ENCODE data around the gene TNFRSF17. TPM values are rescaled to one million over a fixed set of nuclear protein-coding genes. Genes with fewer than 3 reads are reported as not detected.
"Not testable (repeated sequence)": the region's sequence is repeated elsewhere in the genome, so short reads cannot be mapped to it uniquely, and the experiment has no call there.

The TNFRSF17 gene
- total and polyA plus RNA-seq, 2 of the 8 experiments (the other 6 are each of a cell fraction or from before 2014, with no cell fraction given): not detected

- TF ChIP-seq ATF3 (IDR thresholded peaks at IDR 0.05; ENCODE audit: insufficient read depth, low read depth, low read length): no peak
Measured at GRCh38 chr16:11950388-11950787, 14.6 kb upstream of the TNFRSF17 start (continued).

- H3K79me2 ChIP-seq (ENCODE audit: control insufficient read depth in 1 of 2, insufficient read depth in 2 of 2, low read length in 2 of 2); H3K27ac ChIP-seq (ENCODE audit: low read depth, low read length); H3K4me3 ChIP-seq (ENCODE audit: extremely low read depth in 1 of 4, insufficient read depth in 2 of 4, low read depth in 3 of 4, low read length in 4 of 4); H3K4me2 ChIP-seq (ENCODE audit: insufficient read depth in 1 of 2, low read depth in 2 of 2, low read length in 2 of 2); FAIRE-seq; H4K20me1 ChIP-seq (replicated peaks in 1 of 2; ENCODE audit: control insufficient read depth in 1 of 2, insufficient read depth in 2 of 2, low read length in 2 of 2); H2BK5ac ChIP-seq (ENCODE audit: low read depth, low read length); H3K18ac ChIP-seq (ENCODE audit: extremely low read depth, low read length); H2BK15ac ChIP-seq (ENCODE audit: low read length); H2BK120ac ChIP-seq (replicated peaks; ENCODE audit: low read depth, low read length); H3K79me1 ChIP-seq (ENCODE audit: low read depth, low read length); H2BK12ac ChIP-seq (ENCODE audit: low read depth, low read length); H2AFZ ChIP-seq (ENCODE audit: low read length); H3K4ac ChIP-seq (replicated peaks; ENCODE audit: insufficient read length, low read depth, low read length); H3K36me3 ChIP-seq (ENCODE audit: control insufficient read depth in 2 of 4, insufficient read depth in 4 of 4, low read length in 3 of 4); POLR2A ChIA-PET (ENCODE audit: partially characterized antibody); H4K91ac ChIP-seq (replicated peaks; ENCODE audit: insufficient read length, low read length); DNase-seq (ENCODE audit: low read depth in 1 of 2, low spot score in 2 of 2); H3K23ac ChIP-seq (ENCODE audit: insufficient read length); H4K5ac ChIP-seq (ENCODE audit: insufficient read length, low read depth, low read length); H3K14ac ChIP-seq (ENCODE audit: insufficient read length); H3K23me2 ChIP-seq (ENCODE audit: low read depth, low read length); H4K8ac ChIP-seq (ENCODE audit: extremely low read depth, insufficient read depth, low read length); H3K27me3 ChIP-seq (replicated peaks in 1 of 4; ENCODE audit: control insufficient read depth in 3 of 4, extremely low read depth in 1 of 4, insufficient read depth in 3 of 4, low read length in 3 of 4); H2AK5ac ChIP-seq (ENCODE audit: low read depth, low read length); H2BK20ac ChIP-seq (ENCODE audit: low read length); H3K4me1 ChIP-seq (replicated peaks in 1 of 4; ENCODE audit: control insufficient read depth in 3 of 4, insufficient read depth in 4 of 4, low read length in 3 of 4); H3K56ac ChIP-seq (replicated peaks; ENCODE audit: insufficient read length, low read depth, low read length); H3K9ac ChIP-seq (replicated peaks in 1 of 4; ENCODE audit: extremely low read depth in 1 of 4, low read depth in 3 of 4, low read length in 3 of 4); H3K9me3 ChIP-seq (ENCODE audit: insufficient read depth in 2 of 2, low read depth in 1 of 2, low read length in 1 of 2): not testable (repeated sequence)
- 80% methylated on average over 8 of the region's 8 CpGs; no CpG with 5 or more reads in 1 of the 2 experiments for WGBS, 2 experiments (ENCODE audit: extremely low coverage in 1 of 2, insufficient coverage in 1 of 2, insufficient read length in 1 of 2, insufficient replicate concordance in 2 of 2, low coverage in 1 of 2, low lambda C conversion rate in 2 of 2, missing lambda C conversion rate in 1 of 2)
- CTCF ChIA-PET (ENCODE audit: partially characterized antibody): interaction anchor here (1.1 kb wide), 1 partner anchor 114 kb away, joined by 4 read pairs; no protein-coding TSS in a partner anchor
Measured at GRCh38 chr16:11953576-11953975, 11.4 kb upstream of the TNFRSF17 start.

Measured in H1 (cell line).